A673 (cell line): ENCODE data around the gene FMN2. TPM values are rescaled to one million over a fixed set of nuclear protein-coding genes. Genes with fewer than 3 reads are reported as not detected.
"Not testable (repeated sequence)": the region's sequence is repeated elsewhere in the genome, so short reads cannot be mapped to it uniquely, and the experiment has no call there.

Source experiments
- BruUV-seq: library from RNA; stranded (reverse); fragments of 400-500 nt; replicated peaks from 2 replicates; lab custom pipeline; 2021; lab: Mats Ljungman, UMichigan
- CTCF ChIA-PET: fragments of 300-600 bp; sonication (Branson Sonifier 250); formaldehyde crosslinking; loops from one replicate; lab custom pipeline; 2022; ENCODE audit warnings: antibody characterized with exemption; lab: Charles Lee
- POLR2A ChIA-PET: fragments of 300-600 bp; sonication (Branson Sonifier 250); formaldehyde crosslinking; loops from one replicate; lab custom pipeline; 2022; ENCODE audit warnings: antibody characterized with exemption; ENCODE audit not compliant: low non-redundant PET; lab: Charles Lee
- DNase-seq: peaks from one replicate; pipeline ENCODE4 v3.0.0-alpha.2; 2015; ENCODE audit warnings: low spot score
- H3K27ac ChIP-seq: fragments of 200-600 bp; sonication (generic); 2 replicates; pipeline ENCODE4 v1.5.1; 2016; ENCODE audit warnings: mixed run types, low read depth, mild to moderate bottlenecking, mixed read lengths, antibody characterized with exemption, low read length; ENCODE audit not compliant: poor library complexity, severe bottlenecking
- H3K27me3 ChIP-seq: fragments of 200-600 bp; sonication (generic); replicated peaks from 2 replicates; pipeline ENCODE4 v1.6.1; 2017; ENCODE audit warnings: mixed run types, low read depth, mild to moderate bottlenecking, mixed read lengths, antibody characterized with exemption, low read length; ENCODE audit not compliant: insufficient read depth, poor library complexity
- H3K36me3 ChIP-seq: fragments of 200-600 bp; sonication (generic); 2 replicates; pipeline ENCODE4 v1.6.1; 2016; ENCODE audit warnings: mixed run types, mild to moderate bottlenecking, mixed read lengths, antibody characterized with exemption, low read length; ENCODE audit not compliant: insufficient read depth, poor library complexity, severe bottlenecking
- H3K4me1 ChIP-seq: fragments of 200-600 bp; sonication (generic); 2 replicates; pipeline ENCODE4 v1.6.1; 2017; ENCODE audit warnings: mixed run types, mild to moderate bottlenecking, mixed read lengths, antibody characterized with exemption, low read length; ENCODE audit not compliant: insufficient read depth, poor library complexity, severe bottlenecking
- H3K4me3 ChIP-seq: fragments of 200-600 bp; sonication (generic); 2 replicates; pipeline ENCODE4 v1.5.1; 2016; ENCODE audit warnings: low read depth, mixed run types, mild to moderate bottlenecking, mixed read lengths, low read length; ENCODE audit not compliant: poor library complexity, severe bottlenecking
- H3K9me3 ChIP-seq: fragments of 200-600 bp; sonication (generic); 2 replicates; pipeline ENCODE4 v1.6.1; 2016; ENCODE audit warnings: mixed run types, low read depth, mild to moderate bottlenecking, mixed read lengths, antibody characterized with exemption, low read length; ENCODE audit not compliant: poor library complexity, severe bottlenecking
- CTCF ChIP-seq: fragments of 300-800, 200-600 bp; sonication (generic); conservative IDR thresholded peaks from 2 replicates; pipeline ENCODE4 v1.5.1; 2017; ENCODE audit warnings: low read depth, mild to moderate bottlenecking, antibody characterized with exemption, low read length, moderate library complexity, mixed read lengths
- EZH2 ChIP-seq: fragments of 200-600 bp; sonication (generic); IDR thresholded peaks from 2 replicates; pipeline ENCODE4 v1.6.1; 2017; ENCODE audit warnings: borderline replicate concordance, low read depth, mild to moderate bottlenecking, mixed read lengths, antibody characterized with exemption, low read length; ENCODE audit not compliant: poor library complexity, severe bottlenecking
- intact Hi-C: fragments of 100-400 bp; cut with micrococcal nuclease; formaldehyde crosslinking; loops from one replicate; pipeline ENCODE4 v1.10.0; 2022; ENCODE audit not compliant: unreplicated experiment
- total RNA-seq: library from RNA; stranded (reverse); gene quantifications from 2 replicates; pipeline ENCODE4 v1.2.3, GENCODE V29; 2021

FMN2 gene
- total RNA-seq, 1 experiment from 2014 or later: not detected

- H3K36me3 ChIP-seq: no peaks in the 10 kb centered on the region
- no peak for DNase-seq
- ChIA-PET POLR2A (no interaction called here), CTCF (no interaction called here)
- no peaks in the 10 kb centered on the region for H3K9me3 ChIP-seq
- H3K27ac ChIP-seq: no peak overlapping the region
- intact Hi-C loops: no loop called here
- BruUV-seq: no TSS peak
- TF ChIP-seq CTCF: no peak
- TF ChIP-seq EZH2: no peak
- no peaks in the 10 kb centered on the region for H3K4me1 ChIP-seq
- no peaks in the 10 kb centered on the region for H3K27me3 ChIP-seq
- no peak overlapping the region for H3K4me3 ChIP-seq
These were observed 182.9 kb downstream of the FMN2 start for GRCh38 chr1:240274569-240274968.

DNA sequence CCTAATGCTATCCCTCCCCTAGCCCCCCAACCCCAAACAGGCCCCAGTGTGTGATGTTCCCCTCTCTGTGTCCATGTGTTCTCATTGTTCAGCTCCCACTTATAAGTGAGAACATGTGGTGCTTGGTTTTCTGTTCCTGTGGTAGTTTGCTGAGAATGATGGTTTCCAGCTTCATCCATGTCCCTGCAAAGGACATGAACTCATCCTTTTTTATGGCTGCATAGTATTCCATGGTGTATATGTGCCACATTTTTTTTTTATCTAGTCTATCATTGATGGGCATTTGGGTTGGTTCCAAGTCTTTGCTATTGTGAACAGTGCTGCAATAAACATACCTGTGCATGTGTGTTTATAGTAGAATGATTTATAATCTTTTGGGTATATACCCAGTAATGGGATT is 183.5 kb downstream of the FMN2 start:
- H3K27me3 ChIP-seq, POLR2A ChIA-PET, H3K27ac ChIP-seq, CTCF ChIA-PET, H3K4me1 ChIP-seq, intact Hi-C loops, BruUV-seq, H3K36me3 ChIP-seq, H3K4me3 ChIP-seq, H3K9me3 ChIP-seq, DNase-seq: not testable (repeated sequence)

- CTCF ChIA-PET: no interaction called here
- Histone ChIP-seq H3K36me3 (no peaks in the 10 kb centered on the region), H3K4me3 (no peak overlapping the region), H3K9me3 (no peaks in the 10 kb centered on the region), H3K27ac (no peak overlapping the region), H3K27me3 (no peaks in the 10 kb centered on the region), H3K4me1 (no peaks in the 10 kb centered on the region)
- TF ChIP-seq CTCF (no peak), EZH2 (no peak)
- BruUV-seq: no TSS peak
- POLR2A ChIA-PET: no interaction called here
- intact Hi-C loops: no loop called here
- no peak for DNase-seq
These were observed 186.4 kb downstream of the FMN2 start for GRCh38 chr1:240278082-240278481.

GRCh38 chr1:240280560-240281322 is 189.1 kb downstream of the FMN2 start:
- Histone ChIP-seq H3K27me3 (no peaks in the 10 kb centered on the region), H3K36me3 (no peaks in the 10 kb centered on the region), H3K4me3 (no peak overlapping the region), H3K9me3 (no peaks in the 10 kb centered on the region), H3K27ac (no peak overlapping the region), H3K4me1 (no peaks in the 10 kb centered on the region)
- DNase-seq: no peak
- CTCF ChIA-PET: no interaction called here
- intact Hi-C loops: no loop called here
- POLR2A ChIA-PET: no interaction called here
- BruUV-seq: no TSS peak
- TF ChIP-seq EZH2: no peak
- no peak for TF ChIP-seq CTCF
